IMR-90 (cell line): ENCODE results near the gene MID2. TPM values are rescaled to one million over a fixed set of nuclear protein-coding genes. Genes with fewer than 3 reads are reported as not detected.

Source experiments
- ATAC-seq: fragments of 200-7000 bp; cut with Tn5 transposase; 2 replicates; pipeline ENCODE4 v1.9.1; 2020; ENCODE audit warnings: low read depth, mild to moderate bottlenecking, moderate library complexity
- BruUV-seq: library from RNA; stranded (reverse); fragments of 400-500 nt; replicated peaks from 2 replicates; lab custom pipeline; 2021; lab: Mats Ljungman, UMichigan
- CTCF ChIA-PET: fragments of 300-600 bp; formaldehyde crosslinking; extraction: SDS; loops from one replicate; lab custom pipeline; 2021; ENCODE audit warnings: antibody characterized with exemption; lab: Yijun Ruan, JAX
- POLR2A ChIA-PET: fragments of 300-600 bp; sonication (Branson Sonifier 250); formaldehyde crosslinking; loops from one replicate; lab custom pipeline; 2022; ENCODE audit warnings: antibody characterized with exemption; ENCODE audit not compliant: unreplicated experiment; lab: Charles Lee
- DNase-seq: peaks from one replicate; pipeline ENCODE4 v3.0.0; 2013
- H2AFZ ChIP-seq: replicated peaks from 2 replicates; pipeline ENCODE3; 2013; ENCODE audit warnings: low read length, mild to moderate bottlenecking; ENCODE audit not compliant: poor library complexity
- H2AK5ac ChIP-seq: 2 replicates; pipeline ENCODE4 v1.6.1; 2013; ENCODE audit warnings: low read depth, low read length, inconsistent platforms
- H2AK9ac ChIP-seq: replicated peaks from 2 replicates; pipeline ENCODE3; 2013; ENCODE audit warnings: mild to moderate bottlenecking, low read depth, low read length, moderate library complexity; ENCODE audit not compliant: poor library complexity
- H2BK120ac ChIP-seq: 2 replicates; pipeline ENCODE4 v1.6.1; 2013; ENCODE audit warnings: low read depth, low read length, inconsistent platforms
- H2BK15ac ChIP-seq: 3 replicates; pipeline ENCODE4 v1.6.1; 2013; ENCODE audit warnings: low read depth, low read length, inconsistent platforms
- H2BK20ac ChIP-seq: 2 replicates; pipeline ENCODE4 v1.6.1; 2013; ENCODE audit warnings: low read depth, mild to moderate bottlenecking, inconsistent platforms, low read length, moderate library complexity
- H2BK5ac ChIP-seq: 2 replicates; pipeline ENCODE4 v1.6.1; 2013; ENCODE audit warnings: mild to moderate bottlenecking, low read depth, low read length, inconsistent platforms; ENCODE audit not compliant: poor library complexity, severe bottlenecking
- H3K14ac ChIP-seq: replicated peaks from 2 replicates; pipeline ENCODE4 v1.6.1; 2013; ENCODE audit warnings: low read depth, low read length, inconsistent platforms
- H3K18ac ChIP-seq: 2 replicates; pipeline ENCODE4 v1.6.1; 2013; ENCODE audit warnings: low read depth, low read length, control low read depth
- H3K23ac ChIP-seq: 2 replicates; pipeline ENCODE4 v1.6.1; 2013; ENCODE audit warnings: low read depth, low read length, inconsistent platforms
- H3K27ac ChIP-seq: 2 replicates; pipeline ENCODE4 v1.5.1; 2013; ENCODE audit warnings: mild to moderate bottlenecking, control low read depth, low read length; ENCODE audit not compliant: insufficient read depth
- H3K27me3 ChIP-seq: 2 replicates; pipeline ENCODE4 v1.6.1; 2013; ENCODE audit warnings: low read length; ENCODE audit not compliant: control insufficient read depth, insufficient read depth
- H3K36me3 ChIP-seq: 2 replicates; pipeline ENCODE4 v1.6.1; 2013; ENCODE audit warnings: low read length, mixed read lengths; ENCODE audit not compliant: control insufficient read depth, insufficient read depth
- H3K4ac ChIP-seq: 2 replicates; pipeline ENCODE4 v1.6.1; 2013; ENCODE audit warnings: low read depth, low read length, inconsistent platforms
- H3K4me1 ChIP-seq: 2 replicates; pipeline ENCODE4 v1.6.1; 2013; ENCODE audit warnings: low read length, mixed read lengths; ENCODE audit not compliant: control insufficient read depth, insufficient read depth
- H3K4me2 ChIP-seq: 2 replicates; pipeline ENCODE4 v1.6.1; 2013; ENCODE audit warnings: low read depth, mild to moderate bottlenecking, control low read depth, low read length, moderate library complexity
- H3K4me3 ChIP-seq: 2 replicates; pipeline ENCODE4 v1.5.1; 2013; ENCODE audit warnings: low read depth, mild to moderate bottlenecking, control low read depth, low read length, moderate library complexity; ENCODE audit not compliant: insufficient read depth
- H3K56ac ChIP-seq: 2 replicates; pipeline ENCODE4 v1.6.1; 2013; ENCODE audit warnings: low read length, inconsistent platforms; ENCODE audit not compliant: insufficient read depth; ENCODE audit errors: extremely low read depth
- H3K79me1 ChIP-seq, 2 experiments: 2 replicates each; pipeline ENCODE4 v1.6.1; 2013; ENCODE audit warnings: low read length in 2 of 2, inconsistent platforms in 1 of 2, low read depth in 1 of 2
- H3K9ac ChIP-seq: 2 replicates; pipeline ENCODE4 v1.6.1; 2013; ENCODE audit warnings: low read depth, low read length, control low read depth
- H3K9me1 ChIP-seq: 2 replicates; pipeline ENCODE4 v1.6.1; 2013; ENCODE audit warnings: low read length, inconsistent platforms; ENCODE audit not compliant: insufficient read depth
- H3K9me3 ChIP-seq: 2 replicates; pipeline ENCODE4 v1.6.1; 2013; ENCODE audit warnings: low read length; ENCODE audit not compliant: control insufficient read depth, insufficient read depth
- H4K20me1 ChIP-seq: 2 replicates; pipeline ENCODE4 v1.6.1; 2013; ENCODE audit warnings: low read length, inconsistent platforms; ENCODE audit not compliant: insufficient read depth
- H4K5ac ChIP-seq: 2 replicates; pipeline ENCODE4 v1.6.1; 2013; ENCODE audit warnings: mild to moderate bottlenecking, low read depth, low read length, control low read depth
- H4K8ac ChIP-seq, 2 experiments: 2 replicates each; pipeline ENCODE4 v1.6.1; 2013; ENCODE audit warnings: low read depth in 2 of 2, low read length in 2 of 2, control low read depth in 1 of 2, inconsistent platforms in 1 of 2
- H4K91ac ChIP-seq: 2 replicates; pipeline ENCODE4 v1.6.1; 2013; ENCODE audit warnings: low read depth, low read length, inconsistent platforms; ENCODE audit not compliant: insufficient read depth
- CHD1 ChIP-seq: IDR thresholded peaks from 2 replicates; pipeline ENCODE4 v1.6.1; 2012; ENCODE audit warnings: low read depth, low read length, improper control_type of control experiment
- RFX5 ChIP-seq: IDR thresholded peaks from 2 replicates; pipeline ENCODE4 v1.8.0; 2012; ENCODE audit warnings: low read depth, mild to moderate bottlenecking, low read length, moderate library complexity
- WGBS, 2 experiments: methylation state at CpG; one replicate each; pipeline versions ENCODE4 v1.1.5 to v1.1.7; 2013; ENCODE audit warnings: missing lambda C conversion rate in 2 of 2; ENCODE audit not compliant: insufficient read length in 1 of 2; ENCODE audit errors: extremely low coverage in 2 of 2; 5-methylcytosine and 5-hydroxymethylcytosine counted together
- dilution Hi-C: fragments of 300-500 bp; cut with HindIII; formaldehyde crosslinking; loops from one replicate; pipeline ENCODE4 v1.14.3; 2018; ENCODE audit warnings: low sequenced_read_pairs; ENCODE audit not compliant: unreplicated experiment
- in situ Hi-C: fragments of 300-500 bp; cut with MboI; formaldehyde crosslinking; loops from 3 replicates; pipeline ENCODE4 v1.14.3; 2019; ENCODE audit warnings: low sequenced_read_pairs, inconsistent platforms, mixed read lengths
- intact Hi-C: fragments of 100-400 bp; cut with micrococcal nuclease; formaldehyde crosslinking; loops from 2 replicates; pipeline ENCODE4 v1.10.0; 2022
- polyA plus RNA-seq, 3 experiments: library from polyadenylated mRNA; depleted of rRNA; stranded (reverse); fragments of >200 nt; gene quantifications; 2 replicates each; pipeline ENCODE4 v1.2.3, GENCODE V29; 2012; ENCODE audit warnings: low replicate concordance in 1 of 3
- total RNA-seq: library from RNA; depleted of rRNA; stranded (reverse); fragments of >200 nt; gene quantifications from 2 replicates; pipeline ENCODE4 v1.2.3, GENCODE V29; 2012
- TF ChIP-seq, protein P1 (sequence below): fragments of 150-350 bp; IDR thresholded peaks from 2 replicates; pipeline ENCODE4 v1.6.1; 2016; ENCODE audit warnings: low read depth, mild to moderate bottlenecking, low read length, moderate library complexity, borderline replicate concordance

Gene MID2
- total and polyA plus RNA-seq, 2 of the 4 experiments (the other 2 are of a cell fraction): 1.1 to 4.7 TPM

- Histone ChIP-seq H3K27me3 (peaks cover 6% of the 10 kb centered on the region), H3K14ac (no peak overlapping the region), H3K27ac (no peak overlapping the region), H2AK9ac (no peak overlapping the region), H4K91ac (no peak overlapping the region), H3K4me3 (no peak overlapping the region), H2AK5ac (no peak overlapping the region), H3K4ac (no peak overlapping the region), H2AFZ (no peak overlapping the region), H3K36me3 (no peaks in the 10 kb centered on the region), H3K9ac (no peak overlapping the region), H2BK20ac (no peak overlapping the region), H3K18ac (no peak overlapping the region), H3K4me2 (no peak overlapping the region), H3K79me1 (no peaks in the 10 kb centered on the region), H3K9me3 (no peaks in the 10 kb centered on the region), H3K23ac (no peak overlapping the region), H4K8ac (no peak overlapping the region), H3K4me1 (no peaks in the 10 kb centered on the region), H4K20me1 (no peaks in the 10 kb centered on the region), H4K5ac (no peak overlapping the region), H2BK15ac (no peak overlapping the region), H3K9me1 (no peaks in the 10 kb centered on the region), H3K56ac (no peak overlapping the region), H2BK120ac (no peak overlapping the region), H2BK5ac (no peak overlapping the region)
- DNase-seq: no peak
- no peak for ATAC-seq
- no TSS peak for BruUV-seq
- dilution Hi-C loops (no loop called here), intact Hi-C loops (no loop called here), in situ Hi-C loops (no loop called here)
- CTCF ChIA-PET: no interaction called here
- TF ChIP-seq, protein P1, sequence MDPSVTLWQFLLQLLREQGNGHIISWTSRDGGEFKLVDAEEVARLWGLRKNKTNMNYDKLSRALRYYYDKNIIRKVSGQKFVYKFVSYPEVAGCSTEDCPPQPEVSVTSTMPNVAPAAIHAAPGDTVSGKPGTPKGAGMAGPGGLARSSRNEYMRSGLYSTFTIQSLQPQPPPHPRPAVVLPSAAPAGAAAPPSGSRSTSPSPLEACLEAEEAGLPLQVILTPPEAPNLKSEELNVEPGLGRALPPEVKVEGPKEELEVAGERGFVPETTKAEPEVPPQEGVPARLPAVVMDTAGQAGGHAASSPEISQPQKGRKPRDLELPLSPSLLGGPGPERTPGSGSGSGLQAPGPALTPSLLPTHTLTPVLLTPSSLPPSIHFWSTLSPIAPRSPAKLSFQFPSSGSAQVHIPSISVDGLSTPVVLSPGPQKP: no peak
- TF ChIP-seq CHD1: no peak
- TF ChIP-seq RFX5: no peak
- POLR2A ChIA-PET: no interaction called here
- WGBS, 2 experiments: no CpG with 5 or more reads among the region's 2 CpGs
Observed at GRCh38 chrX:107848591-107848990, 22.9 kb downstream of the MID2 start.
